Stomach (tissue), 4 donors: ENCODE data around the gene CA5A.
"Not testable (repeated sequence)": the region's sequence is repeated elsewhere in the genome, so short reads cannot be mapped to it uniquely, and the experiment has no call there.

Experiments
- EP300 ChIP-seq: sonication (generic); formaldehyde crosslinking; IDR thresholded peaks from one replicate; pipeline ENCODE4 v1.6.1; 2017; ENCODE audit warnings: antibody characterized with exemption
- POLR2A ChIP-seq, 4 donors: fragments of 450-650 bp; IDR thresholded peaks; one replicate each; pipeline ENCODE4 v1.6.1; 2016; ENCODE audit warnings: antibody characterized with exemption in 4 of 4, control low read depth in 2 of 4, mild to moderate bottlenecking in 1 of 4, moderate library complexity in 1 of 4
- TF ChIP-seq, protein P1 (sequence below), 7 experiments: fragments of 450-650 bp in 4 of 7; fragments of 200-600 bp in 3 of 7; sonication (generic) in 3 of 7; IDR thresholded peaks; one replicate each; pipeline ENCODE4 v1.5.1; 2016 to 2019; ENCODE audit warnings: antibody characterized with exemption in 7 of 7, control low read depth in 2 of 7, mild to moderate bottlenecking in 1 of 7

DNA sequence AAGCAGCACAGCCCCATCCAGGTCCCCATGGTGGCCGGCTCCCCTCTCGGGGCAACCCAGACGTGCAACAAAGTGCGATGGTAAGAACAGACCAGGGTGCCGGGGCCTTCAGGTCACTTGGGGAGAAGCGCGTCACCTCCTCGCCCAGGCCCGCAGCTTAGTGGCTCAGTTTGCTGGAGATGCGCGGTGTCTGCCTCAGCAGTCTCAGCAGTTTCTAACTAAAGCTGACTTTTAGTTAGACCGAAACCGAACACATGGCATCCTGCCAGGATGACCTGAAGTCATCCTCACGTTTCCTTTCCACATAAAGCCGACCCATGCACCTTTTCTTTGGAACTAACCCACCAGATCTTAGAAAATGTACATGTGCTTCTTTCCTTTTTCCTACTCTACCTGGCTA is 47.9 kb upstream of the CA5A start:
- TF ChIP-seq POLR2A (IDR thresholded peaks at IDR 0.05); EP300: not testable (repeated sequence)
- TF ChIP-seq, protein P1, sequence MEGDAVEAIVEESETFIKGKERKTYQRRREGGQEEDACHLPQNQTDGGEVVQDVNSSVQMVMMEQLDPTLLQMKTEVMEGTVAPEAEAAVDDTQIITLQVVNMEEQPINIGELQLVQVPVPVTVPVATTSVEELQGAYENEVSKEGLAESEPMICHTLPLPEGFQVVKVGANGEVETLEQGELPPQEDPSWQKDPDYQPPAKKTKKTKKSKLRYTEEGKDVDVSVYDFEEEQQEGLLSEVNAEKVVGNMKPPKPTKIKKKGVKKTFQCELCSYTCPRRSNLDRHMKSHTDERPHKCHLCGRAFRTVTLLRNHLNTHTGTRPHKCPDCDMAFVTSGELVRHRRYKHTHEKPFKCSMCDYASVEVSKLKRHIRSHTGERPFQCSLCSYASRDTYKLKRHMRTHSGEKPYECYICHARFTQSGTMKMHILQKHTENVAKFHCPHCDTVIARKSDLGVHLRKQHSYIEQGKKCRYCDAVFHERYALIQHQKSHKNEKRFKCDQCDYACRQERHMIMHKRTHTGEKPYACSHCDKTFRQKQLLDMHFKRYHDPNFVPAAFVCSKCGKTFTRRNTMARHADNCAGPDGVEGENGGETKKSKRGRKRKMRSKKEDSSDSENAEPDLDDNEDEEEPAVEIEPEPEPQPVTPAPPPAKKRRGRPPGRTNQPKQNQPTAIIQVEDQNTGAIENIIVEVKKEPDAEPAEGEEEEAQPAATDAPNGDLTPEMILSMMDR (IDR thresholded peaks at IDR 0.05), result not testable (repeated sequence)
